Tibial nerve (tissue), 4 donors: Measurements from ENCODE around the gene WNT8A. TPM values are rescaled to one million over a fixed set of nuclear protein-coding genes. Genes with fewer than 3 reads are reported as not detected.

Source experiments
- small RNA-seq: library from RNA; depleted of rRNA; stranded (forward); fragments of <200 nt; gene quantifications from one replicate; pipeline ENCODE3, GENCODE V24; 2016
- total RNA-seq, 4 donors: library from RNA; depleted of rRNA; stranded (reverse); fragments of >200 nt; gene quantifications; one replicate each; pipeline ENCODE4 v1.1.0, GENCODE V29; 2016

WNT8A gene
- total RNA-seq, 4 donors from 2014 or later: not detected

Small RNAs within 50 kb of the gene (small RNA-seq; reads per million reads assigned to genes)
- gene RNU6-1148P: not detected
- gene RNU6-460P: not detected
- gene RNU6-888P: not detected

Other genes starting within 250 kb of the WNT8A start
- gene MYOT, start 216.2 kb upstream of the WNT8A start, total RNA-seq: 10 to 100 TPM; 16.1 to 52.0 (median 24.3) TPM
- not detected for gene PKD2L2, start 194.6 kb upstream of the WNT8A start, total RNA-seq
- gene FAM13B, start 51.0 kb upstream of the WNT8A start, total RNA-seq: 10 to 100 TPM; 59.4 to 85.9 (median 72.3) TPM
- gene NME5, start 55.4 kb downstream of the WNT8A start, total RNA-seq: 1 to 10 TPM in 3 of 4 donors, not detected in 1; 1.7 to 5.0 (median 2.7) TPM
- gene BRD8, start 94.6 kb downstream of the WNT8A start, total RNA-seq: 10 to 100 TPM; 47.1 to 66.0 (median 50.2) TPM
- 1 to 10 TPM in 2 of 4 donors, under 1 TPM in 1, not detected in 1; 0.44 to 9.4 (median 2.1) TPM for gene KIF20A, start 95.1 kb downstream of the WNT8A start, total RNA-seq
- gene CDC23, start 129.3 kb downstream of the WNT8A start, total RNA-seq: 10 to 100 TPM; 13.1 to 17.6 (median 14.9) TPM
- 1 to 10 TPM; 1.8 to 5.9 (median 4.1) TPM for gene GFRA3, start 190.6 kb downstream of the WNT8A start, total RNA-seq
- under 1 TPM in 1 of 4 donors, not detected in 3; 0.60 TPM for gene CDC25C, start 247.8 kb downstream of the WNT8A start, total RNA-seq